Measurements from ENCODE around the gene HPD.

DNA sequence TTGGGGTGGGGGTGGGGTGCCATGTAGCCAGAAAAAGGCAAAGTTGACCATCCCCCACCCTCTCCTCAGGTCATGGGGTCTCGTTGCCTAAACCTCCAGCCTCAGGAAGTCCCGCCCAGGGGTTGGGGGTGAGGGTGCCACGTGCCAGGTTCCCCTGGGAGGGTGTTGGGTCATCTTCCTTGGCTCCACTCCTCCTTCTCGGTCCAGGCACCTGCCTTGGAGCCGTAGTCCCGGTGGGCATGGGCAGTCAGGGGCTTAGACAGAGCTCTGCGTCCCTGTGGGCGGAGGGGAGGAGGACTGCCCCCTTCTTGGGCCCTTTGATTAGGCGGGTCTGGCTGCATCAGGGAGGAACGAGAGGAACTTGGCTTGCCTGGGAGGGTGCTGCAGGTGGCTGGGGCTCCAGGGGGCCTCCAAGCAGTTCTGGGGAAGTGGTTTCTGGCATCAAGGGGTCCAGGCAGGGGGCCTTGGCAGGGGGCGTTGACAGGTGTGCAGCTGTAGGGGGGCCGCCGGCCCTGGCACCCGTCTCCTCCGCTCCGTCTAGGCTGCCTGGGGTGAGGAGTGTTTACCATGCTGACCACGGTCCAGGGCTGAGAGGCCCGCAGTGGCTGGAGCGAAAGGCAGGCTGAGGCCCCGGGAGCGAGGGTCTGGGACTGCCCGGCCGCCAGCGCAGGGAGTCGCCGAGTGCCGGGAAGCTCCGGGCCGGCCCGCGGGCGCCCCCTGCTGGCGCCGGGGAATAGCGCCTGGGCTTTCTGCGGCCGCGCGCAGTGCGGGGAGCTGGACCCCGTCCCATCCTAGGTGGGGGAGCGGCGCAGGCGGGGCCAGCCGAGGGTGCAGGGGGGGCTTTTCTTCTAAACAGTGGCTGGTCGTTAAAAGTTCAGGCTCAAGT is 47.0 kb downstream of the HPD start:
- TF ChIP-seq FOXA1 (IDR thresholded peaks at IDR 0.05), result no peak
- no peak for TF ChIP-seq BHLHE40 (IDR thresholded peaks at IDR 0.05; ENCODE audit: borderline replicate concordance)
- no peak for TF ChIP-seq SUZ12 (IDR thresholded peaks at IDR 0.05)
- no peak for TF ChIP-seq ELF4 (IDR thresholded peaks at IDR 0.05)
- no peak; the same call in 1 of the 2 replicates for TF ChIP-seq HDGF (IDR thresholded peaks at IDR 0.05; ENCODE audit: borderline replicate concordance)
- no peak for TF ChIP-seq ZNF384 (IDR thresholded peaks at IDR 0.05)

Data from HEK293T (cell line).